HL-60 (cell line): ENCODE measurements around the gene TRPV4.

Experiments used
- CTCF ChIP-seq: IDR thresholded peaks from one replicate; pipeline ENCODE4 v1.5.1; 2011; ENCODE audit warnings: low read length, control low read depth, inconsistent platforms; ENCODE audit not compliant: insufficient read depth
- GABPA ChIP-seq: IDR thresholded peaks from 2 replicates; pipeline ENCODE4 v1.6.1; 2012; ENCODE audit warnings: low read depth
- POLR2AphosphoS5 ChIP-seq: IDR thresholded peaks from 2 replicates; pipeline ENCODE4 v1.6.1; 2012; ENCODE audit warnings: low read depth
- REST ChIP-seq: IDR thresholded peaks from 2 replicates; pipeline ENCODE4 v1.6.1; 2012; ENCODE audit warnings: low read depth; ENCODE audit not compliant: insufficient replicate concordance
- SPI1 ChIP-seq: IDR thresholded peaks from 2 replicates; pipeline ENCODE4 v1.6.1; 2012; ENCODE audit warnings: low read depth, mild to moderate bottlenecking, borderline replicate concordance

- TF ChIP-seq SPI1 (no peak), POLR2AphosphoS5 (no peak), CTCF (no peak), GABPA (no peak), REST (no peak)
Observed at GRCh38 chr12:109781668-109782325, 51.4 kb downstream of the TRPV4 start.
